ENCODE measurements around the gene RPS15.
"Not testable (repeated sequence)": the region's sequence is repeated elsewhere in the genome, so short reads cannot be mapped to it uniquely, and the experiment has no call there.

- not testable (repeated sequence) for TF ChIP-seq CTCF, EZH2, EZH2phosphoT487 (IDR thresholded peaks at IDR 0.05)
Measured at GRCh38 chr19:1439525-1440417, 1.6 kb downstream of the RPS15 start.

Measured in neural progenitor cell (in vitro differentiated cells).